Natural killer cell (primary cell): Measurements from ENCODE around the gene THRB. TPM values are rescaled to one million over a fixed set of nuclear protein-coding genes. Genes with fewer than 3 reads are reported as not detected.

Experiments used
- ATAC-seq, 3 donors: fragments of 150-1000 bp in 2 of 3; fragments of 200-7000 bp in 1 of 3; cut with Tn5 transposase; 1 replicate in 1 of 3; 2 replicates in 2 of 3; pipeline ENCODE4 v1.10.0; 2021; ENCODE audit warnings: mild to moderate bottlenecking in 2 of 3, moderate library complexity in 2 of 3
- DNase-seq, 2 donors: peaks; one replicate each; pipeline versions ENCODE4 v3.0.0 to v3.0.0-alpha.2; 2013 to 2021; ENCODE audit warnings: mixed read lengths in 1 of 2
- H3K27ac ChIP-seq: one replicate; pipeline ENCODE4 v1.5.1; 2013; ENCODE audit warnings: mild to moderate bottlenecking, low read length
- H3K27me3 ChIP-seq: one replicate; pipeline ENCODE4 v1.6.1; 2013; ENCODE audit warnings: low read length; ENCODE audit not compliant: control insufficient read depth, insufficient read depth
- H3K36me3 ChIP-seq: one replicate; pipeline ENCODE4 v1.6.1; 2013; ENCODE audit warnings: low read length; ENCODE audit not compliant: control insufficient read depth, insufficient read depth
- H3K4me1 ChIP-seq: one replicate; pipeline ENCODE4 v1.6.1; 2013; ENCODE audit warnings: low read length; ENCODE audit not compliant: control insufficient read depth, insufficient read depth
- H3K4me3 ChIP-seq: one replicate; pipeline ENCODE4 v1.5.1; 2013; ENCODE audit warnings: low read length
- H3K9me3 ChIP-seq: one replicate; pipeline ENCODE4 v1.6.1; 2013; ENCODE audit warnings: low read length; ENCODE audit not compliant: control insufficient read depth, insufficient read depth
- H3K27ac Mint-ChIP-seq, 2 donors: one replicate each; pipeline ENCODE4 v1.8.0; 2022; ENCODE audit warnings: mild to moderate bottlenecking in 2 of 2, mixed read lengths in 2 of 2, moderate library complexity in 1 of 2
- H3K27me3 Mint-ChIP-seq, 2 donors: one replicate each; pipeline ENCODE4 v1.8.0; 2022; ENCODE audit warnings: low read depth in 2 of 2, mixed read lengths in 2 of 2
- H3K36me3 Mint-ChIP-seq: one replicate; pipeline ENCODE4 v1.8.0; 2022; ENCODE audit warnings: mixed read lengths
- H3K4me1 Mint-ChIP-seq, 2 donors: one replicate each; pipeline ENCODE4 v1.8.0; 2022; ENCODE audit warnings: mixed read lengths in 2 of 2
- H3K4me3 Mint-ChIP-seq: one replicate; pipeline ENCODE4 v1.8.0; 2022; ENCODE audit warnings: mild to moderate bottlenecking, moderate library complexity, mixed read lengths
- H3K9me3 Mint-ChIP-seq, 2 donors: one replicate each; pipeline ENCODE4 v1.8.0; 2022; ENCODE audit warnings: mixed read lengths in 2 of 2
- CTCF ChIP-seq: fragments of 200-600 bp; IDR thresholded peaks from one replicate; pipeline ENCODE4 v1.8.0; 2022; ENCODE audit warnings: antibody characterized with exemption
- WGBS: methylation state at CpG from one replicate; pipeline ENCODE4 v1.1.7; 2013; ENCODE audit warnings: missing lambda C conversion rate; ENCODE audit not compliant: insufficient coverage; 5-methylcytosine and 5-hydroxymethylcytosine counted together
- intact Hi-C: fragments of 100-400 bp; cut with micrococcal nuclease; formaldehyde crosslinking; loops from one replicate; pipeline ENCODE4 v1.14.2; 2022
- total RNA-seq, 4 donors: library from RNA; stranded (reverse); fragments of 120-200 nt in 1 of 4; gene quantifications; one replicate each; pipeline versions ENCODE4 v1.2.3 to v1.2.4, GENCODE V29; 2013 to 2022

Gene THRB
- total RNA-seq, 3 donors from 2014 or later (not counting 1 experiment from before 2014, with no cell fraction given), result 0.05 TPM; not detected in 2

- TF ChIP-seq CTCF, result no peak
- no peaks in the 10 kb centered on the region for H3K9me3 ChIP-seq
- H3K36me3 ChIP-seq, result no peaks in the 10 kb centered on the region
- intact Hi-C loops, result no loop called here
- Mint-ChIP-seq H3K36me3 (no peaks in the 10 kb centered on the region), H3K4me1 (no peaks in the 10 kb centered on the region), H3K27ac (no peak overlapping the region), H3K9me3 (peaks cover 0 to 2% of the 10 kb centered on the region in 2 donors), H3K4me3 (no peak overlapping the region), H3K27me3 (no peaks in the 10 kb centered on the region)
- no peak overlapping the region for H3K27ac ChIP-seq
- H3K4me1 ChIP-seq, result no peaks in the 10 kb centered on the region
- ATAC-seq (no peak), DNase-seq (no peak)
- H3K4me3 ChIP-seq, result no peak overlapping the region
- no peaks in the 10 kb centered on the region for H3K27me3 ChIP-seq
- 100% methylated on average over 1 of the region's 1 CpG for WGBS
Measured at GRCh38 chr3:24278543-24278942, 216.1 kb downstream of the THRB start.

- intact Hi-C loops, result no loop called here
- DNase-seq, result no peak
- Histone ChIP-seq H3K27ac (no peak overlapping the region), H3K36me3 (no peaks in the 10 kb centered on the region), H3K4me3 (no peak overlapping the region), H3K4me1 (no peaks in the 10 kb centered on the region), H3K27me3 (no peaks in the 10 kb centered on the region), H3K9me3 (no peaks in the 10 kb centered on the region)
- no peak overlapping the region for H3K4me3 Mint-ChIP-seq
- no peak for ATAC-seq
- no peaks in the 10 kb centered on the region for H3K36me3 Mint-ChIP-seq
- H3K9me3 Mint-ChIP-seq, result peaks cover 0 to 2% of the 10 kb centered on the region in 2 donors
- H3K27me3 Mint-ChIP-seq, result peaks cover 0 to 3% of the 10 kb centered on the region in 2 donors
- no peak for TF ChIP-seq CTCF
- no peaks in the 10 kb centered on the region for H3K4me1 Mint-ChIP-seq
- 100% methylated on average over 1 of the region's 2 CpGs for whole genome bisulfite sequencing
- no peak overlapping the region for H3K27ac Mint-ChIP-seq
Measured at GRCh38 chr3:24273491-24273890, 221.2 kb downstream of the THRB start.

- Mint-ChIP-seq H3K4me3 (no peak overlapping the region), H3K4me1 (no peaks in the 10 kb centered on the region), H3K36me3 (no peaks in the 10 kb centered on the region), H3K9me3 (peaks cover 0 to 2% of the 10 kb centered on the region in 2 donors), H3K27ac (no peak overlapping the region), H3K27me3 (peaks cover 0 to 3% of the 10 kb centered on the region in 2 donors)
- Histone ChIP-seq H3K4me1 (no peaks in the 10 kb centered on the region), H3K4me3 (no peak overlapping the region), H3K36me3 (no peaks in the 10 kb centered on the region), H3K9me3 (no peaks in the 10 kb centered on the region), H3K27me3 (no peaks in the 10 kb centered on the region), H3K27ac (no peak overlapping the region)
- intact Hi-C loops, result no loop called here
- no peak for TF ChIP-seq CTCF
- WGBS, result 90% methylated on average over 2 of the region's 2 CpGs
- no peak for ATAC-seq
- no peak for DNase-seq
Measured at GRCh38 chr3:24272875-24273274, 221.8 kb downstream of the THRB start.

GRCh38 chr3:24272408-24272807 lies 222.2 kb downstream of the THRB start:
- Mint-ChIP-seq H3K4me3 (no peak overlapping the region), H3K36me3 (no peaks in the 10 kb centered on the region), H3K4me1 (no peaks in the 10 kb centered on the region), H3K27ac (no peak overlapping the region), H3K9me3 (peaks cover 0 to 2% of the 10 kb centered on the region in 2 donors), H3K27me3 (peaks cover 0 to 3% of the 10 kb centered on the region in 2 donors)
- H3K4me1 ChIP-seq, result no peaks in the 10 kb centered on the region
- H3K4me3 ChIP-seq, result no peak overlapping the region
- no peaks in the 10 kb centered on the region for H3K27me3 ChIP-seq
- no peak overlapping the region for H3K27ac ChIP-seq
- DNase-seq, result no peak
- no peaks in the 10 kb centered on the region for H3K36me3 ChIP-seq
- ATAC-seq, result no peak
- intact Hi-C loops, result no loop called here
- no peaks in the 10 kb centered on the region for H3K9me3 ChIP-seq
- TF ChIP-seq CTCF, result no peak
